ENCODE results near the gene PLGRKT. TPM values are rescaled to one million over a fixed set of nuclear protein-coding genes. Genes with fewer than 3 reads are reported as not detected.

The PLGRKT gene
- total RNA-seq, 1 experiment from 2014 or later = 15.1 TPM

GRCh38 chr9:5419987-5420386, 17.7 kb downstream of the PLGRKT start:
- Mint-ChIP-seq H3K27ac (ENCODE audit: unreplicated experiment) (no peak overlapping the region), H3K36me3 (ENCODE audit: insufficient read depth, unreplicated experiment) (no peaks in the 10 kb centered on the region)
- intact Hi-C loops (cut with micrococcal nuclease; ENCODE audit: unreplicated experiment) = loop anchor here (10.0 kb wide), 1 partner anchor 155 kb away; no protein-coding TSS in a partner anchor

DNA sequence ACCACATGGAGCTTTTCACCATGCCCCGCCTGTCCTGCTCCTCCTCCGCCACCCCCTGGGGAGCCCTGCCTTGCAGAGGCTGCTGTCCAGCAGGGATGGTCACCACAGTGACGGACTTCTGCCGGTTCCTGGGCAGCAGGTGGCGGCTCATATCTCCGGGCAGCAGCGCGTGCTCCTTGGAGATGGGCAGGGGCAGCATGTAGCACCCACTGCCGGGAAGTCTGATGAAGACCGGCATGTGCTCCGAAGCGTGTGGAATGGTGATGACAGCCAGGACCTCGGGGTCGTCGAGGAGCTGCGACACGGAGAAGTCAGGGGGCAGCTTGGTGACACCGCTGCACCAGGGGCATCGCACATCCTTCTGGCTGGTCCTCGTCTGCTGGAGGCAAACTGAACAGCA, 19.2 kb downstream of the PLGRKT start:
- H3K4me3 Mint-ChIP-seq (ENCODE audit: low read depth, unreplicated experiment) = no peak overlapping the region
- H3K27ac Mint-ChIP-seq (ENCODE audit: unreplicated experiment) = no peak overlapping the region
- no peaks in the 10 kb centered on the region for H3K36me3 Mint-ChIP-seq (ENCODE audit: insufficient read depth, unreplicated experiment)
- no peak for TF ChIP-seq CTCF (IDR thresholded peaks at IDR 0.05; ENCODE audit: unreplicated experiment)
- H3K4me1 Mint-ChIP-seq (ENCODE audit: low read depth, unreplicated experiment) = no peaks in the 10 kb centered on the region
- no peaks in the 10 kb centered on the region for H3K27me3 Mint-ChIP-seq (ENCODE audit: unreplicated experiment)
- BruUV-seq (replicated peaks) = no TSS peak
- intact Hi-C loops (cut with micrococcal nuclease; ENCODE audit: unreplicated experiment) = no loop called here
- CTCF ChIA-PET = no interaction called here
- DNase-seq = no peak
- no peaks in the 10 kb centered on the region for H3K9me3 Mint-ChIP-seq (ENCODE audit: low read depth, unreplicated experiment)

More at GRCh38 chr9:5419987-5420386, 17.7 kb downstream of the PLGRKT start:
- no peak overlapping the region for H3K4me3 Mint-ChIP-seq (ENCODE audit: low read depth, unreplicated experiment)
- no peak for TF ChIP-seq CTCF (IDR thresholded peaks at IDR 0.05; ENCODE audit: unreplicated experiment)
- no peaks in the 10 kb centered on the region for H3K4me1 Mint-ChIP-seq (ENCODE audit: low read depth, unreplicated experiment)
- CTCF ChIA-PET = no interaction called here
- no peaks in the 10 kb centered on the region for H3K9me3 Mint-ChIP-seq (ENCODE audit: low read depth, unreplicated experiment)
- no peaks in the 10 kb centered on the region for H3K27me3 Mint-ChIP-seq (ENCODE audit: unreplicated experiment)
- no peak for DNase-seq
- BruUV-seq (replicated peaks) = no TSS peak

DNA sequence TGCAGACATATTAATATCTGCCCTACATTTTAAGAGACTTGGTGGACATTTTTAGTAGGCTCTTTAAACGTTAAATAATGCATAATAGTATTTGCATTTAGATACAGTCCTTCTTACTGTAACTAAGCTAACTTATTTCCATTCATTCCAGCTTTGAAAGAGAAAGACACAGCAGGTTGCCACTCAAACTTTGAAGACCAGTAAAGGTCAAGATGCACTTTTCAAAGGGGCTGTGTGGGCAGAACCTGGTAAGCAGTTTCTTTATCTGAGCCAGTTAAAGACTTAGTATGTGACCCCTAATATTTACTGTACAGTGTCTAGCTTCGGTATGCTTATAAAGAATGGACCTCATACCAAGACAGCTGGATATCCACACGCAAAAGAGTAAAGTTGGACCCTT, 20.8 kb downstream of the PLGRKT start:
- no peak for TF ChIP-seq CTCF (IDR thresholded peaks at IDR 0.05; ENCODE audit: unreplicated experiment)
- H3K4me1 Mint-ChIP-seq (ENCODE audit: low read depth, unreplicated experiment) = no peaks in the 10 kb centered on the region

DNA sequence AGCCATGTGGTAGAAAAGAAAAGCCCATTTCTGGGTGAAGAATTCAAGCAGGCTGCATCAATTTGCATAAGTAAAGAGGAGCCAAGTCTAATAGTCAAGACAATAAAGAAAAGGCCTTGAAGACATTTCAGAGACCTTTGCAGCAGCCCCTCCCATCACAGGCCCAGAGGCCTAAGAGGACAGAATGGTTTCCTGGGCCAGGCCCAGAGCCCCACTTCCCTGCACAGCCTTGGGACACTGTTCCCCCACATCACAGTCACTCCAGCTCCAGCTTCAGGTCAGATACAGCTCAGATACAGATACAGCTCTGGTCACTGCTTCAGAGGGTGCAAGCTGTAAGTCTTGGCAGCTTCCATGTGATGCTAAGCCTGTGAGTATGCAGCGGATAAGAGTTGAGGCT, 29.1 kb downstream of the PLGRKT start:
- peaks cover 4% of the 10 kb centered on the region for H3K9me3 Mint-ChIP-seq (ENCODE audit: low read depth, unreplicated experiment)
- no peak overlapping the region for H3K4me3 Mint-ChIP-seq (ENCODE audit: low read depth, unreplicated experiment)
- intact Hi-C loops (cut with micrococcal nuclease; ENCODE audit: unreplicated experiment) = no loop called here
- H3K27me3 Mint-ChIP-seq (ENCODE audit: unreplicated experiment) = no peaks in the 10 kb centered on the region
- peaks cover 13% of the 10 kb centered on the region for H3K4me1 Mint-ChIP-seq (ENCODE audit: low read depth, unreplicated experiment)
- no peak overlapping the region for H3K27ac Mint-ChIP-seq (ENCODE audit: unreplicated experiment)
- CTCF ChIA-PET = no interaction called here
- no peak for TF ChIP-seq CTCF (IDR thresholded peaks at IDR 0.05; ENCODE audit: unreplicated experiment)
- H3K36me3 Mint-ChIP-seq (ENCODE audit: insufficient read depth, unreplicated experiment) = no peaks in the 10 kb centered on the region
- no TSS peak for BruUV-seq (replicated peaks)
- DNase-seq = no peak

More for the DNA sequence above, 20.8 kb downstream of the PLGRKT start:
- DNase-seq = no peak
- no peaks in the 10 kb centered on the region for H3K27me3 Mint-ChIP-seq (ENCODE audit: unreplicated experiment)
- H3K4me3 Mint-ChIP-seq (ENCODE audit: low read depth, unreplicated experiment) = no peak overlapping the region
- no TSS peak for BruUV-seq (replicated peaks)
- H3K9me3 Mint-ChIP-seq (ENCODE audit: low read depth, unreplicated experiment) = no peaks in the 10 kb centered on the region
- H3K36me3 Mint-ChIP-seq (ENCODE audit: insufficient read depth, unreplicated experiment) = no peaks in the 10 kb centered on the region
- no peak overlapping the region for H3K27ac Mint-ChIP-seq (ENCODE audit: unreplicated experiment)
- intact Hi-C loops (cut with micrococcal nuclease; ENCODE audit: unreplicated experiment) = no loop called here
- CTCF ChIA-PET = interaction anchor here (0.5 kb wide), 1 partner anchor 203 kb away, joined by 4 read pairs; no protein-coding TSS in a partner anchor
